Measurements from ENCODE around the gene AAGAB. TPM values are rescaled to one million over a fixed set of nuclear protein-coding genes. Genes with fewer than 3 reads are reported as not detected.

AAGAB gene
- total and polyA plus RNA-seq, 8 donors, result 7.1 to 16.3 (median 13.0) TPM

GRCh38 chr15:67232591-67232990 is 21.9 kb downstream of the AAGAB start:
- Histone ChIP-seq H3K4me1 (no peaks in the 10 kb centered on the region), H3K36me3 (peaks cover 0 to 14% (median 0%) of the 10 kb centered on the region in 3 donors), H3K27me3 (no peaks in the 10 kb centered on the region), H3K9me3 (no peaks in the 10 kb centered on the region), H3K27ac (no peak overlapping the region), H3K4me3 (no peak overlapping the region)
- TF ChIP-seq CTCF (IDR thresholded peaks at IDR 0.05), result no peak
- intact Hi-C loops (cut with DNase I), result no loop called here
- WGBS, 2 donors, result 33 to 37% methylated on average over 3 of the region's 3 CpGs
- no peak for DNase-seq
- no peak for FAIRE-seq
- ATAC-seq, result no peak

DNA sequence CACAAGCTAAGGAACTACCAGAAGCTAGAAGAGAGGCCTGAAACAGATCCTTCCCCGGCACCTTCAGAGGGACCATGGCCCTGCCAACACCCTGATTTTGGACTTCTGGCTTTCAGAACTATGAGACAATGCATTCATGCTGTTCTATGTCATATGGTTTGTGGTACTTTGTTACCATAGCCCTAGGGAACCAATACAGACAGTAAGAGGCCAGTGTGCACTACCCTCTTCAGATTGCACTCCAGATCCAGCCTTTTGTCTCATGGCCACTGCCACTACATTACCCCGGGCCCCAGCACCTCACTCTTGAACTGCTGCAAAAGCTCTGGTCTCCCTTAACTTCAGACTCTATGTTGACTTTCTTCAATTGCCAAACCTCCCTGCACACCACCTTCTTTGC is 24.0 kb downstream of the AAGAB start:
- FAIRE-seq (no peak), DNase-seq (no peak), ATAC-seq (no peak)
- Histone ChIP-seq H3K4me1 (no peaks in the 10 kb centered on the region), H3K36me3 (peaks cover 0 to 14% (median 0%) of the 10 kb centered on the region in 3 donors), H3K27ac (no peak overlapping the region), H3K27me3 (no peaks in the 10 kb centered on the region), H3K9me3 (no peaks in the 10 kb centered on the region), H3K4me3 (no peak overlapping the region)
- no peak for TF ChIP-seq CTCF (IDR thresholded peaks at IDR 0.05)
- WGBS, 2 donors, result 94 to 96% methylated on average over 2 of the region's 2 CpGs
- intact Hi-C loops (cut with DNase I), result no loop called here

- intact Hi-C loops (cut with DNase I), result no loop called here
- no peaks in the 10 kb centered on the region for H3K4me1 ChIP-seq
- peaks cover 0 to 14% (median 0%) of the 10 kb centered on the region in 3 donors for H3K36me3 ChIP-seq
- H3K4me3 ChIP-seq, result no peak overlapping the region
- TF ChIP-seq CTCF (IDR thresholded peaks at IDR 0.05), result no peak
- no peaks in the 10 kb centered on the region for H3K27me3 ChIP-seq
- H3K27ac ChIP-seq, result no peak overlapping the region
- DNase-seq, result no peak
- H3K9me3 ChIP-seq, result no peaks in the 10 kb centered on the region
- WGBS, 2 donors, result 71 to 77% methylated on average over 1 of the region's 1 CpG
- no peak for FAIRE-seq
- ATAC-seq, result no peak
Observed at GRCh38 chr15:67228286-67228685, 26.2 kb downstream of the AAGAB start.

DNA sequence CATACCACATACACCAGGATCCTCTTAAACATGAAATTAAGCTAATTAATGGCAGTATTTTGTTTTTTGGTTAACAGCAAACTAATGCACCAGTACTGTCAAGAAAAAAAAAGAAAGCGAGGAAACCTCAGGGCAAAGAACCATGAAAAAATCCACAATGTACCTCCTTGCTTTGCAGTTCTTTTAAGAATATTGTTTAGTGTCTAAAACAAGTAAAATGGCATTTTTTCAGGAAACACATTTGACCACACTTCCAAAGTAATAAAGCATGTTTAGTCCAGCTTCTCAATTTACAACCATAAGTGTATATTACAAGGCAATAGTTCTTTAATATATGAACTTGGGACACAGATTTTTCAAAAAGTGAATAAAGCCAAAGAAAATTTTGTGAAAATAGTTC is 26.6 kb downstream of the AAGAB start:
- Histone ChIP-seq H3K36me3 (peaks cover 0 to 14% (median 0%) of the 10 kb centered on the region in 3 donors), H3K27me3 (no peaks in the 10 kb centered on the region), H3K27ac (no peak overlapping the region), H3K4me3 (no peak overlapping the region), H3K9me3 (no peaks in the 10 kb centered on the region), H3K4me1 (no peaks in the 10 kb centered on the region)
- intact Hi-C loops (cut with DNase I), result no loop called here
- no peak for ATAC-seq
- TF ChIP-seq CTCF (IDR thresholded peaks at IDR 0.05), result no peak
- 92 to 94% methylated on average over 1 of the region's 1 CpG for WGBS, 2 donors
- FAIRE-seq, result no peak
- no peak for DNase-seq

GRCh38 chr15:67227431-67227830 is 27.0 kb downstream of the AAGAB start:
- no peak overlapping the region for H3K27ac ChIP-seq
- no peak overlapping the region for H3K4me3 ChIP-seq
- intact Hi-C loops (cut with DNase I), result no loop called here
- TF ChIP-seq CTCF (IDR thresholded peaks at IDR 0.05), result no peak
- no peaks in the 10 kb centered on the region for H3K9me3 ChIP-seq
- H3K36me3 ChIP-seq, result peaks cover 0 to 14% (median 0%) of the 10 kb centered on the region in 3 donors
- WGBS, 2 donors, result 85 to 88% methylated on average over 1 of the region's 1 CpG
- H3K4me1 ChIP-seq, result no peaks in the 10 kb centered on the region
- ATAC-seq (no peak), DNase-seq (no peak), FAIRE-seq (no peak)
- no peaks in the 10 kb centered on the region for H3K27me3 ChIP-seq
